Mucosa of descending colon (tissue), 3 donors: ENCODE data around the gene AK8. TPM values are rescaled to one million over a fixed set of nuclear protein-coding genes. Genes with fewer than 3 reads are reported as not detected.

Experiments
- ATAC-seq: fragments of 200-7000 bp; cut with Tn5 transposase; one replicate; pipeline ENCODE4 v1.9.1; 2020; ENCODE audit warnings: mild to moderate bottlenecking, moderate library complexity
- DNase-seq, 3 donors: peaks; one replicate each; pipeline ENCODE4 v3.0.0-alpha.2; 2020
- H3K36me3 ChIP-seq: fragments of 200-600 bp; one replicate; pipeline ENCODE4 v1.8.0; 2021; ENCODE audit warnings: low read depth, mild to moderate bottlenecking
- H3K4me1 ChIP-seq: fragments of 200-600 bp; one replicate; pipeline ENCODE4 v1.8.0; 2021; ENCODE audit warnings: low read depth, mild to moderate bottlenecking
- H3K4me3 ChIP-seq: fragments of 200-600 bp; one replicate; pipeline ENCODE4 v1.8.0; 2021; ENCODE audit warnings: mild to moderate bottlenecking
- H3K9me3 ChIP-seq: fragments of 200-600 bp; one replicate; pipeline ENCODE4 v1.8.0; 2021; ENCODE audit warnings: mild to moderate bottlenecking
- CTCF ChIP-seq: fragments of 200-600 bp; IDR thresholded peaks from one replicate; pipeline ENCODE4 v1.8.0; 2022; ENCODE audit warnings: antibody characterized with exemption, mild to moderate bottlenecking
- intact Hi-C, 2 donors: fragments of 100-400 bp; cut with DNase I in 1 of 2; cut with micrococcal nuclease in 1 of 2; formaldehyde crosslinking; loops; one replicate each; pipeline versions ENCODE4 v1.11.0 to v1.11.1; 2022; cut with DNase I, micrococcal nuclease
- long read RNA-seq, 2 donors: library from polyadenylated mRNA; unstranded; transcript quantifications; one replicate each; pipeline ENCODE4 v2.0.0, GENCODE V29; 2019 to 2021
- total RNA-seq, 3 donors: library from RNA; stranded (reverse); fragmentation: NEBNext Ultra II Directional in 2 of 3; extraction: Animal tissue kit (Norgen Biotek cat#: 25700) in 2 of 3; gene quantifications; one replicate each; pipeline versions ENCODE4 v1.2.1 to v1.2.4, GENCODE V29; 2021 to 2023
- donor health status: DM: no; HTN: no; CAD: no; lungs with moderate emphysema.
- donor health status: DM: no; HTN: no; CAD: no.
- donor health status: DM: no; HTN: yes; CAD: no.

AK8 gene
- total RNA-seq, result 1 to 10 TPM in 1 of 3 donors, under 1 TPM in 1, not detected in 1; 0.96 to 2.0 TPM
- long read RNA-seq, donor 1, result 0 reads
- long read RNA-seq, donor 2, result 0 reads

DNA sequence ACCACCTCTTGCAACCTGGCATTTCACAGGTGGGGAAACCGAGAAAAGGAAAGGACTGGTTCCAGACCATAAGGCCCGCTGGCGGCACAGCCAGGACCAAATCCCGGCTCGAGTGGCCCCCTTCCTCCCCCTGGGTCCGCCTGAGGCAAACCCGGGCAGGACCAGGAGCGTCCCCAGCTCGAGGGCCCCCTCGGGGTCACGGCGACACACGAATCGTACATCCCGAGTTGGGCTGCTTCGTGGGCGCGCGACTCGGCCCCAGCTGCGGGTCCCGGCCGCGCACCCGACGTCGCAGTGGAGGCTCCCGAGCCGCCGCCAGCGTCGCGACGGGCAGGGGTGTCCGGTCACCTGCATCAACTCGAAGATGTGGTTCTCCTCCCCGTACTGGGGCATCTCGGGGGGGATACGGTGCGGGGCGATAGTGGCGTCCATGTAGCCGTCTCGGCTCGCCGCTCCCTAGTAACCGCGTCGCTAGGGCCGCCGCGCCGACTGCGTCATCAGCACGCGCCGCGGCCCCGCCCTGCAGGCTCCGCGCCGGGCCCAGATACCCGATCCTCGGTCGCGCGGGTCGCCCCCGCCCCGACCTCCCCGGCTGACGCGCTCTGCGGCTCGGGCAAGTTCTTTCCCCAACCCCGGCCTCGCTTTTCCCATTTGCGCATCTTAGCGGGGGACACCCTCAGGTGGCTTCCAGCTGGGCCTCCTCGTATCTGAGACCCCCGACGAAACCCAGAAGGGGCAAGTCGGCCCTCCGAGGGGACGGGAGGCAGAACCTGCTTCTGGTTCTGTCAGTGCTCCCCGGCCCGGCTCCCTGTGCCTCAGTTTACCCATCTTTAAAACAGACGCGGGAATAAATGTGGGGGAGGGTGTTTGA is at the start of gene AK8:
AK8 (minus strand) TSS at position 461 of the 871 bp plus-strand sequence; CDS start at position 432, 29 bp downstream.
- no peaks in the 10 kb centered on the region for H3K36me3 ChIP-seq
- no peaks in the 10 kb centered on the region for H3K9me3 ChIP-seq
- ATAC-seq (peak; percentile 95), DNase-seq (peak; percentile 76 to 86 (median 77))
- H3K4me1 ChIP-seq, result peaks cover 5% of the 10 kb centered on the region
- TF ChIP-seq CTCF, result no peak
- intact Hi-C loops, result no loop called here
- peak within 1 kb of the TSS; percentile 77 for H3K4me3 ChIP-seq

GRCh38 chr9:132927704-132928103 is 49.6 kb upstream of the AK8 start:
- peak; percentile 69 for ATAC-seq
- no peak overlapping the region for H3K4me3 ChIP-seq
- peak in 1 of 3 donors; percentile 31 for DNase-seq
- H3K36me3 ChIP-seq, result peaks cover 5% of the 10 kb centered on the region
- intact Hi-C loops, result no loop called here
- H3K4me1 ChIP-seq, result no peaks in the 10 kb centered on the region
- no peak for TF ChIP-seq CTCF
- H3K9me3 ChIP-seq, result no peaks in the 10 kb centered on the region

DNA sequence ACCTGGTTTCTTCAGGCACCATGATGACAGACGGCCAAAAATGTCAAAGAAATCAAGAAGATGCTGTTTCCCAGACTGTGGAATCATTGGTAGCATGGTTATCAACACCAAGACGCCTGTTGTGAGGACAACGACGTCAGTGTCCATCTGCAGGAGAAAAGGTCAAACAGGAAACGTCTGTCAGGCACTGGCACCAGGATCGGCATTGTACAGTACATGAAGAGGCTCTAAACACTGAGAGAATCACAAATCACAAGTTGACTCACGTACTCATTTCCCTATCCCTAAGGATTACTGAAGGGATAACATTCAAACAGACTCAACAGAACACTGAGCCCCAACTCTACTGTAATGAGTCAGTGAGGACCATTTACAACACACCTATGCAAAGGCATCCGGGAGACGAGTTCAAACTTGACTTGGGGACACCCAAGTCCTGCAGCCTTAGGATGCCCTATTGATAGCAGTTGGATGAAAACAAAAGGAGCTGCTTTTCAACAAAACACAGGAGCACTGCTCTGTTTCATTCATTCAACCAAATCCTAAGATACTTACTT is 45.3 kb upstream of the AK8 start:
- no peak for ATAC-seq
- H3K9me3 ChIP-seq, result no peaks in the 10 kb centered on the region
- DNase-seq, result no peak
- peaks cover 8% of the 10 kb centered on the region for H3K36me3 ChIP-seq
- intact Hi-C loops, result no loop called here
- no peaks in the 10 kb centered on the region for H3K4me1 ChIP-seq
- H3K4me3 ChIP-seq, result no peak overlapping the region
- no peak for TF ChIP-seq CTCF

DNA sequence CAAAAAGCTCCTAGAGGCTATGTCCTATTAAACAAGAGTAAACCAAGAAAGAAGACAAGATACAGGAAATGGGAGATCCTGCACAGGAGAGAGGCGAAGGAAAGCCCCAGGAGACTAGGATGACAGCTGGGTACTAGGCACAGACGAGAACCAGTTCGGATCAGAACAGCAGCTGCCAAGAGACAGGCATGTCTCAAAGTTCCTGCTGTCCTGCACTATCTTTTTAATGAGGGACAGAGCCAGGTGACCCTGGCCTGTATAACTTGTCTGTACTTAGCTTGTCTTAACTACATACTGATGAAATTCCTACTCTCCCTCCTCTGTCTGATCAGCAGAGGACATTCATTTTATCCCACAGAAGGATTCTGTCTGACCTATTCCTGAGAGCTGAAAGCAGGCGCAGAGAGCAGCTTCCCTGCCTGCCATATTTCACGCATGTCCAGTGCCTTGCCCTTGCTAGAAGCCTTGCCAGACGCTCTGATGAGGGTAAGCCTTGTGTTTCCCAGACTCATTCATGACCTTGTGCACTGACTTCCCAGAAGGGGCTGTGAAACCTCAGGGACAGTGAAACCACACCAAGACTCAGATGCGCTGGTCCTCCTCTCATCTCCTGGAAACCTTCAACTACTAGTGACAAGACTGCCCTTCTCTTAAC is 41.7 kb upstream of the AK8 start:
- intact Hi-C loops, result no loop called here
- DNase-seq (no peak), ATAC-seq (no peak)
- TF ChIP-seq CTCF, result no peak
- peaks cover 8% of the 10 kb centered on the region for H3K36me3 ChIP-seq
- H3K4me3 ChIP-seq, result no peak overlapping the region
- H3K4me1 ChIP-seq, result no peaks in the 10 kb centered on the region
- H3K9me3 ChIP-seq, result no peaks in the 10 kb centered on the region

DNA sequence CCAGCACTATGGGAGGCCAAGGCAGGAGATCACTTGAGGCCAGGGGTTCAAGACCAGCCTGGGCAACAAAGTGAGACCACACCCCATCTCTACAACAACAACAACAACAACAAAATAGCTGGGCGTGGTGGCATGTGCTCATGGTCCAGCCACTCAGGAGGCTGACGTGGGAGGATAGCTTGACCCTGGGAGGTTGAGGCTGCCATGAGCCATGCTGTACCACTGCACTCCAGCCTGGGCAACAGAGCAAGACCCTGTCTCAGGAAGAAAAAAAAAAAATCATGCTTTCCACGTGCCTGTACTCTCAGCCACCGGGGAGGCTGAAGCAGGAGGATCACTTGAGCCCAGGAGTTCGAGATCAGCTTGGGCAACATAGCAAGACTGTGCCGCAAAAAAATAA is 36.8 kb upstream of the AK8 start:
- DNase-seq (no peak), ATAC-seq (no peak)
- TF ChIP-seq CTCF, result no peak
- Histone ChIP-seq H3K36me3 (no peaks in the 10 kb centered on the region), H3K9me3 (no peaks in the 10 kb centered on the region), H3K4me3 (no peak overlapping the region), H3K4me1 (no peaks in the 10 kb centered on the region)
- intact Hi-C loops, result no loop called here
